Right lobe of liver (tissue), 6 donors: ENCODE measurements around the gene SDHAF2. TPM values are rescaled to one million over a fixed set of nuclear protein-coding genes. Genes with fewer than 3 reads are reported as not detected.

Experiments used
- ATAC-seq, 4 donors: fragments of 200-7000 bp; cut with Tn5 transposase; one replicate each; pipeline ENCODE4 v1.9.1; 2020; ENCODE audit warnings: mild to moderate bottlenecking in 4 of 4, moderate library complexity in 4 of 4
- DNase-seq, 3 donors: peaks; one replicate each; pipeline ENCODE4 v3.0.0-alpha.2; 2020
- H3K27ac ChIP-seq, 3 donors: fragments of 200-600 bp; one replicate each; pipeline ENCODE4 v1.8.0; 2022
- H3K27me3 ChIP-seq, 2 donors: fragments of 200-600 bp; one replicate each; pipeline ENCODE4 v1.8.0; 2022
- H3K36me3 ChIP-seq, 4 donors: fragments of 200-600 bp; sonication (generic) in 1 of 4; one replicate each; pipeline versions ENCODE4 v1.5.1 to v1.8.0; 2017 to 2022; ENCODE audit warnings: control low read depth in 1 of 4
- H3K4me1 ChIP-seq, 4 donors: fragments of 200-600 bp; sonication (generic) in 1 of 4; one replicate each; pipeline versions ENCODE4 v1.5.1 to v1.8.0; 2017 to 2022; ENCODE audit warnings: control low read depth in 1 of 4
- H3K4me3 ChIP-seq, 3 donors: fragments of 200-600 bp; one replicate each; pipeline ENCODE4 v1.8.0; 2022
- H3K9me3 ChIP-seq, 4 donors: fragments of 200-600 bp; sonication (generic) in 1 of 4; one replicate each; pipeline versions ENCODE4 v1.5.1 to v1.8.0; 2017 to 2022; ENCODE audit warnings: control low read depth in 1 of 4
- CTCF ChIP-seq, 4 donors: fragments of 200-600 bp in 3 of 4; fragments of 450-650 bp in 1 of 4; IDR thresholded peaks; one replicate each; pipeline versions ENCODE4 v1.5.1 to v1.8.0; 2016 to 2022; ENCODE audit warnings: antibody characterized with exemption in 4 of 4, mild to moderate bottlenecking in 2 of 4
- POLR2A ChIP-seq: fragments of 450-650 bp; IDR thresholded peaks from one replicate; pipeline ENCODE4 v1.6.1; 2017; ENCODE audit warnings: antibody characterized with exemption, mild to moderate bottlenecking
- WGBS: methylation state at CpG from one replicate; pipeline ENCODE4 v1.1.6; 2018; ENCODE audit warnings: low coverage, low lambda C conversion rate; ENCODE audit not compliant: insufficient coverage; ENCODE audit errors: missing lambda C conversion rate; 5-methylcytosine and 5-hydroxymethylcytosine counted together
- intact Hi-C, 2 donors: fragments of 100-400 bp; cut with DNase I; formaldehyde crosslinking; loops; one replicate each; pipeline versions ENCODE4 v1.11.2 to v1.14.1; 2022
- total RNA-seq, 6 experiments: library from RNA; depleted of rRNA in 2 of 6; stranded (reverse); fragments of >200 nt in 2 of 6; fragmentation: NEBNext Ultra II Directional in 3 of 6; extraction: Animal tissue kit (Norgen Biotek cat#: 25700) in 3 of 6; gene quantifications; one replicate each; pipeline versions ENCODE4 v1.1.0 to v1.2.4, GENCODE V29; 2016 to 2023
- donor health status: DM: no; HTN: yes; CAD: no.
- donor health status: DM: no; HTN: no; CAD: no.
- donor health status: DM: no; HTN: no; CAD: no.
- donor health status: DM: no; HTN: yes; CAD: no.
- donor health status: DM: no; HTN: yes; CAD: no.

The SDHAF2 gene
- total RNA-seq, 6 experiments from 2014 or later: 17.7 to 62.5 (median 23.3) TPM

- peaks cover 0 to 15% (median 4%) of the 10 kb centered on the region in 4 donors for H3K4me1 ChIP-seq
- intact Hi-C loops: no loop called here
- H3K36me3 ChIP-seq: peaks cover 0 to 2% (median 0%) of the 10 kb centered on the region in 4 donors
- H3K27ac ChIP-seq: no peak overlapping the region
- H3K4me3 ChIP-seq: no peak overlapping the region
- no peaks in the 10 kb centered on the region for H3K27me3 ChIP-seq
- 100% methylated on average over 1 of the region's 1 CpG for WGBS
- no peak for TF ChIP-seq POLR2A
- TF ChIP-seq CTCF (IDR thresholded peaks at IDR 0.05): no peak
- DNase-seq (no peak), ATAC-seq (no peak)
- no peaks in the 10 kb centered on the region for H3K9me3 ChIP-seq
Observed at GRCh38 chr11:61390161-61390560, 39.8 kb upstream of the SDHAF2 start.

GRCh38 chr11:61392981-61393595 is 36.8 kb upstream of the SDHAF2 start:
- no peaks in the 10 kb centered on the region for H3K9me3 ChIP-seq
- intact Hi-C loops: no loop called here
- H3K4me1 ChIP-seq: peaks cover 0 to 9% (median 4%) of the 10 kb centered on the region in 4 donors
- TF ChIP-seq POLR2A (no peak), CTCF (IDR thresholded peaks at IDR 0.05) (no peak)
- no peaks in the 10 kb centered on the region for H3K27me3 ChIP-seq
- ATAC-seq: peak; percentile 11 to 30 (median 20)
- peak overlapping the region; percentile 59 to 71 (median 69) for H3K27ac ChIP-seq
- no peak for DNase-seq
- peaks cover 0 to 18% (median 3%) of the 10 kb centered on the region in 4 donors for H3K36me3 ChIP-seq
- H3K4me3 ChIP-seq: peak overlapping the region; percentile 61 to 79 (median 70)
- 2% methylated on average over 8 of the region's 15 CpGs for WGBS

- no peak for TF ChIP-seq POLR2A
- no peak for TF ChIP-seq CTCF (IDR thresholded peaks at IDR 0.05)
- no peaks in the 10 kb centered on the region for H3K27me3 ChIP-seq
- no peaks in the 10 kb centered on the region for H3K9me3 ChIP-seq
- ATAC-seq (peak in 1 of 4 donors; percentile 24), DNase-seq (no peak)
- no peak overlapping the region for H3K4me3 ChIP-seq
- H3K36me3 ChIP-seq: peaks cover 0 to 43% (median 20%) of the 10 kb centered on the region in 4 donors
- no CpG with 5 or more reads among the region's 2 CpGs for WGBS
- no peak overlapping the region for H3K27ac ChIP-seq
- H3K4me1 ChIP-seq: no peaks in the 10 kb centered on the region
- intact Hi-C loops: no loop called here
Observed at GRCh38 chr11:61401173-61401572, 28.8 kb upstream of the SDHAF2 start.

GRCh38 chr11:61401573-61401972 is 28.4 kb upstream of the SDHAF2 start:
- ATAC-seq: no peak
- H3K9me3 ChIP-seq: no peaks in the 10 kb centered on the region
- intact Hi-C loops: no loop called here
- H3K27me3 ChIP-seq: no peaks in the 10 kb centered on the region
- DNase-seq: no peak
- H3K36me3 ChIP-seq: peaks cover 0 to 47% (median 20%) of the 10 kb centered on the region in 4 donors
- WGBS: 100% methylated on average over 2 of the region's 2 CpGs
- no peak overlapping the region for H3K27ac ChIP-seq
- TF ChIP-seq CTCF (IDR thresholded peaks at IDR 0.05) (no peak), POLR2A (no peak)
- no peak overlapping the region for H3K4me3 ChIP-seq
- H3K4me1 ChIP-seq: no peaks in the 10 kb centered on the region
